Heart right ventricle (tissue), 16 donors: Measurements from ENCODE around the gene COL5A1. TPM values are rescaled to one million over a fixed set of nuclear protein-coding genes. Genes with fewer than 3 reads are reported as not detected.

Source experiments
- ATAC-seq, 8 donors: fragments of 200-7000 bp; cut with Tn5 transposase; one replicate each; pipeline ENCODE4 v1.9.1; 2020; ENCODE audit warnings: mild to moderate bottlenecking in 8 of 8, moderate library complexity in 8 of 8, moderate number of reproducible peaks in 1 of 8
- DNase-seq, 2 donors: peaks; one replicate each; pipeline ENCODE4 v3.0.0-alpha.2; 2020
- H3K27ac ChIP-seq, 10 donors: fragments of 200-600 bp; sonication (generic) in 2 of 10; one replicate each; pipeline versions ENCODE4 v1.5.0 to v1.8.0; 2020 to 2022; ENCODE audit warnings: mild to moderate bottlenecking in 3 of 10
- H3K27me3 ChIP-seq, 7 donors: fragments of 200-600 bp; one replicate each; pipeline ENCODE4 v1.8.0; 2021 to 2022; ENCODE audit warnings: mild to moderate bottlenecking in 2 of 7
- H3K36me3 ChIP-seq, 9 donors: fragments of 200-600 bp; sonication (generic) in 1 of 9; one replicate each; pipeline versions ENCODE4 v1.5.0 to v1.8.0; 2020 to 2022; ENCODE audit warnings: mild to moderate bottlenecking in 2 of 9
- H3K4me1 ChIP-seq, 9 donors: fragments of 200-600 bp; sonication (generic) in 1 of 9; one replicate each; pipeline versions ENCODE4 v1.5.0 to v1.8.0; 2020 to 2022; ENCODE audit warnings: mild to moderate bottlenecking in 4 of 9
- H3K4me3 ChIP-seq, 10 donors: fragments of 200-600 bp; sonication (generic) in 2 of 10; one replicate each; pipeline versions ENCODE4 v1.5.0 to v1.8.0; 2020 to 2022; ENCODE audit warnings: mild to moderate bottlenecking in 7 of 10, moderate library complexity in 2 of 10
- H3K9me3 ChIP-seq, 11 donors: fragments of 200-600 bp in 10 of 11; sonication (generic) in 2 of 11; one replicate each; pipeline versions ENCODE4 v1.5.0 to v1.8.0; 2013 to 2022; ENCODE audit warnings: mild to moderate bottlenecking in 2 of 11, control low read depth in 1 of 11, moderate library complexity in 1 of 11
- CTCF ChIP-seq, 9 donors: fragments of 200-600 bp; sonication (generic) in 2 of 9; IDR thresholded peaks; one replicate each; pipeline versions ENCODE4 v1.5.0 to v1.8.0; 2021 to 2022; ENCODE audit warnings: antibody characterized with exemption in 9 of 9, mild to moderate bottlenecking in 5 of 9, moderate library complexity in 1 of 9
- WGBS, 2 donors: extraction: QIAGEN DNeasy Blood & Tissue Kit; methylation state at CpG; one replicate each; pipeline ENCODE4 v1.1.7; 2013; ENCODE audit warnings: inconsistent platforms in 1 of 2; 5-methylcytosine and 5-hydroxymethylcytosine counted together
- intact Hi-C, 10 donors: fragments of 100-400 bp; cut with DNase I; formaldehyde crosslinking; loops; one replicate each; pipeline versions ENCODE4 v1.11.1 to v1.14.2; 2022
- polyA plus RNA-seq, 2 donors: library from polyadenylated mRNA; stranded (reverse); fragments of 200-250 nt; gene quantifications; one replicate each; pipeline ENCODE4 v1.2.3, GENCODE V29; 2013
- total RNA-seq, 10 donors: library from RNA; stranded (reverse); fragmentation: NEBNext Ultra II Directional in 3 of 10; extraction: Animal tissue kit (Norgen Biotek cat#: 25700) in 3 of 10; gene quantifications; one replicate each; pipeline versions ENCODE4 v1.2.1 to v1.2.4, GENCODE V29; 2021 to 2023
- donor health status: Arrhythmogenic right ventricular cardiomyopathy.
- donor health status: ischemic (EF 13 %, LVEDD 7.1; RV severe dilation, severe dysfunction).
- donor health status: healthy with polysubstance abuse.
- donor health status: DM: no; HTN: yes; CAD: no.
- donor health status: DM: no; HTN: no; CAD: no.
- donor health status: ischemic (EF 25% LVEDD 6.9; RV normal size, moderate dysfunction).
- donor health status: ischemic (EF 25% LVEDD 5.7; RV mildly dilated, moderate dysfunction).
- donor health status: healthy.
- donor health status: DM: yes; HTN: yes; CAD: no.
- donor health status: Ischemic cardiomyopathy.
- donor health status: ischemic (EF 35%, LVEDD 5.7; RV mildly dilated, moderate dysfunction).
- donor health status: nonischemic (EF 11% LVEDD 7.7; RV severe dilation, severe dysfunction).
- donor health status: DM: yes; HTN: yes; CAD: no.
- donor health status: PGD.
- donor health status: ischemic (EF 29% LVEDD 5.4; RV normal size, mild dysfunction).
- donor health status: nonischemic (EF 23%, LVEDD 6.1; RV moderate dilation, normal function).

Gene COL5A1
- total and polyA plus RNA-seq, 12 donors = 8.1 to 60.0 (median 13.3) TPM

- DNase-seq (no peak), ATAC-seq (no peak)
- Histone ChIP-seq H3K9me3 (peaks cover 0 to 3% (median 0%) of the 10 kb centered on the region in 11 donors), H3K4me3 (no peak overlapping the region), H3K27ac (no peak overlapping the region), H3K4me1 (peaks cover 0 to 9% (median 0%) of the 10 kb centered on the region in 9 donors), H3K27me3 (no peaks in the 10 kb centered on the region), H3K36me3 (peaks cover 0 to 44% (median 0%) of the 10 kb centered on the region in 9 donors)
- 88 to 90% methylated on average over 22 of the region's 22 CpGs for WGBS, 2 donors
- intact Hi-C loops = loop anchor here in 3 of 10 donors (5.0 to 10.0 kb wide), 3 partner anchors 51 to 588 kb away; no protein-coding TSS in a partner anchor
- TF ChIP-seq CTCF (IDR thresholded peaks at IDR 0.05) = no peak
These were observed 101.4 kb downstream of the COL5A1 start for GRCh38 chr9:134742822-134743535.

- Histone ChIP-seq H3K9me3 (peaks cover 0 to 3% (median 0%) of the 10 kb centered on the region in 11 donors), H3K4me3 (no peak overlapping the region), H3K27me3 (no peaks in the 10 kb centered on the region), H3K27ac (no peak overlapping the region), H3K36me3 (peaks cover 0 to 50% (median 0%) of the 10 kb centered on the region in 9 donors), H3K4me1 (peaks cover 0 to 6% (median 0%) of the 10 kb centered on the region in 9 donors)
- 72 to 76% methylated on average over 5 of the region's 5 CpGs for WGBS, 2 donors
- no peak for ATAC-seq
- intact Hi-C loops = loop anchor here in 3 of 10 donors (5.0 to 10.0 kb wide), 3 partner anchors 52 to 589 kb away; no protein-coding TSS in a partner anchor
- TF ChIP-seq CTCF (IDR thresholded peaks at IDR 0.05) = no peak
- DNase-seq = no peak
These were observed 102.2 kb downstream of the COL5A1 start for GRCh38 chr9:134743853-134744252.

GRCh38 chr9:134744385-134745295, 103.0 kb downstream of the COL5A1 start:
- intact Hi-C loops = loop anchor here in 3 of 10 donors (5.0 to 10.0 kb wide), 3 partner anchors 52 to 590 kb away; no protein-coding TSS in a partner anchor
- DNase-seq = no peak
- no peak for TF ChIP-seq CTCF (IDR thresholded peaks at IDR 0.05)
- no peak for ATAC-seq
- WGBS, 2 donors = 94% methylated on average over 16 of the region's 16 CpGs
- Histone ChIP-seq H3K36me3 (peaks cover 0 to 58% (median 0%) of the 10 kb centered on the region in 9 donors), H3K4me3 (no peak overlapping the region), H3K27ac (no peak overlapping the region), H3K9me3 (peaks cover 0 to 3% (median 0%) of the 10 kb centered on the region in 11 donors), H3K4me1 (no peaks in the 10 kb centered on the region), H3K27me3 (no peaks in the 10 kb centered on the region)

- H3K27me3 ChIP-seq = no peaks in the 10 kb centered on the region
- intact Hi-C loops = loop anchor here in 2 of 10 donors (10.0 kb wide), 2 partner anchors 573 to 593 kb away; no protein-coding TSS in a partner anchor
- DNase-seq = no peak
- peaks cover 0 to 63% (median 0%) of the 10 kb centered on the region in 9 donors for H3K36me3 ChIP-seq
- no peak for TF ChIP-seq CTCF (IDR thresholded peaks at IDR 0.05)
- H3K27ac ChIP-seq = no peak overlapping the region
- WGBS, 2 donors = 93 to 98% methylated on average over 1 of the region's 1 CpG
- H3K9me3 ChIP-seq = peaks cover 0 to 3% (median 0%) of the 10 kb centered on the region in 11 donors
- no peak for ATAC-seq
- no peak overlapping the region for H3K4me3 ChIP-seq
- H3K4me1 ChIP-seq = no peaks in the 10 kb centered on the region
These were observed 106.4 kb downstream of the COL5A1 start for GRCh38 chr9:134747951-134748489.
